ACHN (cell line): ENCODE results near the gene VIPR2.
"Not testable (repeated sequence)": the region's sequence is repeated elsewhere in the genome, so short reads cannot be mapped to it uniquely, and the experiment has no call there.

Experiments
- DNase-seq: peaks from one replicate; pipeline ENCODE4 v3.0.0-alpha.2; 2015
- in situ Hi-C: cut with HindIII; loops from 2 replicates; pipeline ENCODE4 v1.10.0; 2017; ENCODE audit warnings: low sequenced_read_pairs, low pct_ligation_motif_present, low pct_unique_long_range_greater_than_20kb

The VIPR2 gene

DNA sequence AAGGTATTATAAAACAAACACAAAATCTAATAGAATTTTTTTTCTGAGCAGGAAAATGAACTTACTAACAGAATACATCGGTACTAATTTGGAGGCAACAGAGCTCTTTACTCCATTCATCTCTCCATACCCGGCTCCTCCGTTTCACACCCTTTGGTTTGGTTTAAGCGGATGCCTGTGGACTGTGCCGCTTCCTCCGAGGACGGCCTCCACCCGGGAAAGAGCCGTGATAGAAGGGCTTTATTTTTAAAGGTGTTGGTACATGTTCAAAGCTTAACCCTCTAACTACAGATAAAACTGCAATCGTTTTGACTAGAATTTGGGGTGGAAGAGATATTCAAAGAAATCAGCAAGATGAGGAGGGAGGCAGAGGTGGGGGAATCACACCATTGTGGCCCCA, 1.9 kb downstream of the VIPR2 start:
- in situ Hi-C loops, result no loop called here
- no peak for DNase-seq

DNA sequence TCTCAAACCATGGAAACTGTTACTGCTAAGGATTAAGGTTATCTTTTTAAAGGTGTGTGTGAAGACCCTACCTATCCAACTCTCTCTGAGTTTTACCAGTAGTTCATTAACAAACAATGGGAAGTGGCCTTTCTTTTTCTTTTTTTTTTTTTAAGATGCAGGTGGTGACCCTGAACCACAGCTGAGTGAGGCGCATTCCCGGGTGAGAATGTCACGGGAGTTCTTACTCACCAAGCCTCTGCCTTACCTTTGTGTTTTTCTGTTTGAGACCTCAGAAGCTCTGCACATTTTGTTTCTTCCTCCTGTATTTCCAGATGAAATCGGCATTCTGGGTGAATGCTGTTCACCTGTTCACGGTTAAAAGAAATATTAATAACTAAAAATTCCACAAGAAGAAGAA, 2.5 kb downstream of the VIPR2 start:
- in situ Hi-C loops, result no loop called here

GRCh38 chr7:159141660-159142059, 3.0 kb downstream of the VIPR2 start:
- no peak for DNase-seq
- in situ Hi-C loops, result no loop called here

More for the DNA sequence above, 2.5 kb downstream of the VIPR2 start:
- no peak for DNase-seq

DNA sequence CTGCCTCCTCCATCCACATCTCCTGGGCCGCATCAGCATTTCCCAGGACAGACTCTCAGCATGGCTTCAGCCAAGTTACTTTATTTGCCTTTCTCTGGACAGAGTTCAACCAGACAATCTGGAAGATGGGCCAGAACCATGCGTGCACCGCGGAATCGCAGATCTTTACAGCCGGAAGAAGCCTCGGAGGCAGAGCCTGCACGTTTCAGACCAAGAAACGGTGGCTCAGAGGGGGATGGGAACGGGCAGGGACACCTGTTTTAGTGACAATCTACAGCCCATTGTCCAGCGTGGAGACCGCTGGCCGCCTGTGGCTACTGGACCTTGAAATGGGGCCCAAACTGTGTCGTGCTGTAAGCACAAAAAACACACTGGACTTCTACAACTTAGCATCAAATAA, 3.5 kb downstream of the VIPR2 start:
- no peak for DNase-seq
- in situ Hi-C loops, result no loop called here

DNA sequence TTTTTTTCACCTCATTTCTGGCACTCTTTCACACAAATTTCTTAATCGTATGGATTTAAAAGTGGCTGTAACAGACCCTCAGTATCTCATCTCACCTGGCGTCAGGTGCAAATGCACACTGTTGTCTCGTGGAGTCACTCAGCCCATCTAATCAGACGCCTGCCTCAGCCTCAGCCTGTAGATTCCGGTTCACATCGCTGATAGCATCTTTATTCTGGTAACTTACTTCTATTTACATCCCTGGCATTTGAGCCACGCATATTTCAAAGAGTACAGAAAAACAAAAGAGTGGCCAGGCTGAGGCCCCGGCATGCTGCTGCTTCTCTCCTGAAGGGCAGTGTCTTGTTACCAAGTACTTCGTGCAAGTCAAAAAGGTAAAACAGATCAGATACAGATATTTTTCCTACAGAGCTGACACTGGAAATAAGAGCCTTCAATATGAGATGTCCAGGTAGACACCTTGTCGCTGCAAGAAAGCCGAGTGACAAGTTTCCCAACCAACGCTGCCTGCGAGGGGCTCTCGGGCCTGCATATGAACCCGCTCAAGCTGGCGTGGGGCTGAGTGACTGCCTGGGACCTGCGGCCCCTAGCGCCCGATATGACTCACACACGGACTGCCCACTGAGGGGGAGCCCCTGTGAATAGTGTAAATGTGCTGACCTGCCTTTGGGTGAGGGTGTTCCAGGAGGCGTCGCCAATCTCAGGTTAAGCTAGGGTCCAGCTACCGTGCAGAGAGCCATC, 4.3 kb downstream of the VIPR2 start:
- no peak for DNase-seq
- in situ Hi-C loops, result no loop called here

GRCh38 chr7:159139639-159140038, 5.0 kb downstream of the VIPR2 start:
- in situ Hi-C loops, result no loop called here
- DNase-seq, result no peak

GRCh38 chr7:159139202-159139601, 5.5 kb downstream of the VIPR2 start:
- no peak for DNase-seq
- in situ Hi-C loops, result no loop called here

- DNase-seq, result no peak
- in situ Hi-C loops, result no loop called here
These were observed 6.2 kb downstream of the VIPR2 start for GRCh38 chr7:159138508-159138907.

DNA sequence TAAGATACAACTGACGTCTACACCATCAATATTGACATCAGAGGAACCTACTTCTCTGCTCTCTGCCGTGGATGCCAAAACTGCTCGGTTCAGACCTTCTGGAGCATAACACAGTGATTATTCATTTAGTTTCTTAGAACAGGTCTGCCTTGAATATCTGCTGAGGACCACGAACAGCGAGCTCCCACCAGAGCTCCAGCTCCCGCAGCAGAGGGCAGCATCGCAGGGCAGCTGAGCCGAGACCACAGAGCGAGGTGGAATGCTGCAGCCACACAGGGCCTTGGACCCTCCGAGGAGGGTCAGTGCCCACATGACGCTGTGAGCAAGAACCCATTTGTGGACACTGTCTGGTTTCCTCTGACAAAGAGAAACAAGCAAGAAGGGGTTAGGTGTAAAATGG, 6.8 kb downstream of the VIPR2 start:
- no peak for DNase-seq
- in situ Hi-C loops, result no loop called here

DNA sequence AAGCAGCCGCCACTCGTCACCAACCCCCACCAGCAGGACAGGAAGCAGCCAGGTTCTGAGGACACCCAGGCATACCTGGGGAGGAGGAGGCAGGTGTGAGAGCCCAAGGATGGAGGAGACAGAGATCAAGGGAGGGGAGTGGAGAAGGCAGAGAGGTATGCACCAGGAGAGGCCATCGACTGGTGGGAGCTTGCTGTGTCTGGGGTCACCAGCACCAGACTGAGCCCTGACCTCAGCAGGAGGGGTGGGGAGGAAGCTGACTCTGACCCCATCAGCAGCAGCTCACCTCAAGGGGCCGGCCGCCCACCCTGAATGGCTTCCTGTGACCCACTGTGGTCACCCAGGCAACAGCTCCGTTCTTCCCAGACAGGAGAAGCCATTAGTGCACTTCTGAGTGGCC, 7.8 kb downstream of the VIPR2 start:
- DNase-seq, result no peak
- in situ Hi-C loops, result no loop called here

DNA sequence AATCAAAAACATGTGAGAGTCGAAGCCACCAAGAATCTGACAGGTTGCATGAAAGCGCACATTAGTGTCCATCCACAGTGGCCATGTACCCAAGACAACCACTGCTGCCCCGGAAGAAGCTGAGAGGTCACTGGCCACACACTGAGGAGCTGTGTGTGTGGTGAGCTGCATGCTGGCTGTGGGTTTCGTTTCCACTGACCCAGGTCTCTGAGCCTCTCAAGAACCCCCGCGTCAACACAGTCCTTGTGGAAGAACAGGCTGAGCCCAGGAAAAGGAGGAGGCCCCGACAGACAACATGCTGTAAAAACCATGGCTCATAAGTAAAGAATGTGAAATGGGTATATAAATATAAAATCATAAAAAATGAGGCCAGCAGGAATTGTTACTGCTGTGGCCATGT, 8.2 kb downstream of the VIPR2 start:
- in situ Hi-C loops, result no loop called here
- no peak for DNase-seq

DNA sequence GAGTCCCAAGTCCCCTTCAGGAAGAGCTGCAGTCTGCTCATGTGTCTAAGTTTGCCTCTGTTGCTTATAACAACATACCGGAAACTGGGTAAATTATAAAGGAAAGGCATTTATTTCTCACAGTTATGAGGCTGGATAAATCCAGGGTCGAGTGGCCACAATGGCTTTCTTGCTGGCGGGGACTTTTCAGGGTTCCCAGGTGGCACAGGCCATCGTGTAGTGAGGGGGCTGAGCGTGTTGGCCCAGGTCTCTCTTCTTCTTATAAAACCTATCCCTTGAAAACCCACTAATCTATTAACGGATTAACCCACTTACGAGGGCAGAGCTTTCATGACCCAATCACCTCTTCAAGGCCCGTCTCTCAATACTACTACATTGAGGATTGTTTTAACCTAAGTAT, 8.7 kb downstream of the VIPR2 start:
- DNase-seq, result no peak
- in situ Hi-C loops, result no loop called here

DNA sequence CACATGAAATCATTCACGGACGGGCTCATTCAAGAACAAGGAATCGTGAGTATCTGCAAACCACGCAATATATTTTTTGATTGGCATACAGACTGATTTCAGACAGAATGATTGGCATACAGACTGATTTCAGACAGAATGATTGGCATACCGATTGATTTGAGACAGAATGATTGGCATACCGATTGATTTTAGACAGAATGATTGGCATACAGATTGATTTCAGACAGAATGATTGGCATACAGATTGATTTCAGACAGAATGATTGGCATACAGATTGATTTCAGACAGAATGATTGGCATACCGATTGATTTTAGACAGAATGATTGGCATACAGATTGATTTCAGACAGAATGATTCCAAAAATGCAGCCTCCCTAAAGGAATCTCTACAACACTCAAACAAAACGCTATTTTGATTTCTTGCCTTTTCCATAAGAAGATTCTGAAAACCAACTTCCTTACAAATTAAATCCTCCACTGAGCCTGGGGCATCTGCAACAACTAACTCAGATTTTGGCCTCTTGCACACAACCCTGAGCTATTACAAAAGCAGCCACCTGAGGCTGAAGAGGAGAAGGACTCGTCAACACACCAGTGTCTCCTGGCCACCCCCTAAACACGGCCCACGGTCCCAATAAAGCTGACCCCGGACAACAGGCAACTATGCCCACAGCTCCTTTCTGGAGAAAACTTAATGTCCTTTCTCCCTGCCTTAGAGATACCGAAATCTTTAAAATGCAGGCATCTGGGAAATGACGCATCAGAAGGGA, 11.8 kb downstream of the VIPR2 start:
- in situ Hi-C loops, DNase-seq: not testable (repeated sequence)

GRCh38 chr7:159130820-159131219, 13.8 kb downstream of the VIPR2 start:
- in situ Hi-C loops, result no loop called here

GRCh38 chr7:159130199-159130775, 14.4 kb downstream of the VIPR2 start:
- in situ Hi-C loops, result no loop called here
- no peak for DNase-seq

More at GRCh38 chr7:159130820-159131219, 13.8 kb downstream of the VIPR2 start:
- DNase-seq, result no peak

DNA sequence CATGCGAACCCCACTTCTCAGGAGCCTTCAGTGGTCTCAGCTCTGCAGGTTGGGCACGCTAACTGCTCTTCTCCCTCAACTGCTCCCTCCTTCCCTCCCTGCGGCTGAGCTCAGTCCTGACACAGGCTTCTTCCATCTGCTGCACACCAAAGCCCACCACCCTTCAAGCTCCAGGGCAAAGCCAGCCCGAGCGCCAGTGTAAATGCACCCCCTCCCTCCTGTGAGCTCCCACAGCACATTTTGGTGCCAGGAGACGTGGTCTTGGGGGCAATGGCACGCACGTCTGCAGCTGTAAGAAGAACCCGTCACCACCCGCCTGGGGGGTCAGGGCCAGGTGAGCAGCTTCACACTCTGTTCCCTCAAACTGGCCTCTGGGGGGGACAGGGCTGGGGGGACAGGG, 15.9 kb downstream of the VIPR2 start:
- in situ Hi-C loops, result no loop called here
- no peak for DNase-seq

DNA sequence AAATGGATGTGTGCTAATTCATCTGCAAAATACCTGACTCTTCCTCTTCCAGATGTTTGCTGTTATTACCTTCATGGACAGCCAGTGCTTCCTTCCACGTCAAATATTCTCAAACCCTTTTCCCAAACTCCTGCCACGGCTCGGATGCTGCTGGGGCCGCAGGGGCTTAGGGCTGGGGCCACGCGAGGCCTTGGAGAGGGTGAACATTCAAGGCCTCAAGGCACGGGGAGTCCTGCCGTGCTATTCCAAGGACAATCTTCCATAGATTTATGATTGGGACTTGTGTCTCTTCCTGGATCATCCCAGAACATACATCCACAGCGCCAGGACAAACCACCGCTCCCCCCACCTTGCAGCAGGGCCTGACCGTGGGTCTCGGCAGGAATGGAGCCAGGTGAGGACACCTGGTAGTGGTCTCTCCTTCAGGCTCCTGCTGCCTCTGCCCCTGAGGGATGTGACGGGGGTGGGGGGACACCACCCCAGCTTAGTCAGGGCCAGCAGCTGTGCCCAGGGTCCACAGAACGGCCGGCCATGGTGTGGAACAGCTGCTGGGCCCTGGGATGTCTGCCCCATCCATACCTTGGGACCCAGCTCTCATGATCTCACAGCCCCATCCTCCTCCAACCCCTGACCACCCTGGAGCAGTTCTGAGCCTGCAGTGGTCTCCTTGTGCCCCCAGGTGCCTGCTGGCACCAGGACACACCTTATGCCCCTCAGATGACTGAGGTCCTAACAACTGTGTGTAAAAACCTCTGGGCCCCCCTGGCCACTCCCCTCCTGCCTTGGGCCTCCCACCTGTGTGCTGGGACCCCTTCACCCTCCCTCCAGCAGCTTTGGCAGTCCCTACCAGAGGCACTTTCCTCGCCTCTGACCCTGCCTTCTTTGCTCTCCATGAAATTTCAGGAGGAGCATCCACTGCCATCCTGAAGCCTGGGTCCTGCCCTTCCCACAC, 16.7 kb downstream of the VIPR2 start:
- in situ Hi-C loops, result no loop called here
- no peak for DNase-seq

DNA sequence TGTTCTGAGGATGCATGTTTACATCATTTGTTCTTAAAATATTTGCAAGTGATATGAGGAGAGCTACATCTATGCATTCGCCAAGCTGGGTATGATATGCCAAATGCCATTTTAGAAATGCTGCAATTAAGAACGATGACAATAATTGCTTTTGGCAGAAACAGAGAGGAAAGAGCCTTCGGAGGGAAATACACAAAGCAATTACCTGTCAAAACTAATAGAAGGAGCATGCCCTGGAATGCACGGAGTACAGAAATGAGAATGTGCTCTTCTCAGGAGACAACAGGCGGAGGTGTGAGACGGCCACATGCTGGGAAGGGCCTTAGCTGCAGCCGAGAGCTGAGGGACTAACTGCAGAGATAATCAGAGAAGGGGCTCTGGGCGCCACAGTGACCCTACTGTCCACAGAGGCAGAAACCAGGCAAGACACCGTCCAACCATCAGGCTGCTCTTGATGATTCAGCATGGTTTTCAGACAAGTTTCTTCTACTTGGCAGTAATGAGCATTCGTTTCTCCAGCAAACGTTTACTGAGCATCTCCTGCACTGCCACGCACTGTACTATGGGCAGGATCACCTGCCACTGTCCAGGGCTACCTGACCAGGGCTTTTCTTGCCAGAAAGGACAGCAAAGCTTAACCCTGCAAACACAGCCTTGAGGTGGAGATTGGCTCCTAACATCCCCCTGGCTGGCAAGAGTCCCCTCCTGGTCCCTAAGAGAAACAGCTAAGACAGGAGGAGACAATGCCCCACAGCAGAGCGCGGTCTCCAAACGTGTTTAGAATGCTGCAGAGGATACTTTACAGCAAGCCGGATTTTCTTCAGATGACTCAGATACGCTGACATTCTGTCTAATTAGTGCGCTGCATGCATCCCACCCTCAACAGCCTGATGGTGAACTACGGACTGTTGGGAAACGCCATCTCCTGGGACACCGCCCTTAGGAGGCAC, 18.1 kb downstream of the VIPR2 start:
- in situ Hi-C loops, result no loop called here

More for the DNA sequence above, 18.1 kb downstream of the VIPR2 start:
- no peak for DNase-seq
